Gastrocnemius medialis (tissue), 4 donors: ENCODE results near the gene IL20.

Experiments
- POLR2A ChIP-seq, 2 donors: fragments of 450-650 bp; IDR thresholded peaks; one replicate each; pipeline ENCODE4 v1.6.1; 2017; ENCODE audit warnings: antibody characterized with exemption in 2 of 2, mild to moderate bottlenecking in 2 of 2, moderate library complexity in 2 of 2
- TF ChIP-seq, protein P1 (sequence below), 5 experiments: fragments of 450-650 bp in 3 of 5; fragments of 200-600 bp in 2 of 5; sonication (generic) in 2 of 5; IDR thresholded peaks in 4 of 5; conservative IDR thresholded peaks in 1 of 5; 1 replicate in 4 of 5; 2 replicates in 1 of 5; pipeline ENCODE4 v1.5.1; 2016 to 2019; ENCODE audit warnings: antibody characterized with exemption in 5 of 5, mild to moderate bottlenecking in 3 of 5, moderate library complexity in 3 of 5

DNA sequence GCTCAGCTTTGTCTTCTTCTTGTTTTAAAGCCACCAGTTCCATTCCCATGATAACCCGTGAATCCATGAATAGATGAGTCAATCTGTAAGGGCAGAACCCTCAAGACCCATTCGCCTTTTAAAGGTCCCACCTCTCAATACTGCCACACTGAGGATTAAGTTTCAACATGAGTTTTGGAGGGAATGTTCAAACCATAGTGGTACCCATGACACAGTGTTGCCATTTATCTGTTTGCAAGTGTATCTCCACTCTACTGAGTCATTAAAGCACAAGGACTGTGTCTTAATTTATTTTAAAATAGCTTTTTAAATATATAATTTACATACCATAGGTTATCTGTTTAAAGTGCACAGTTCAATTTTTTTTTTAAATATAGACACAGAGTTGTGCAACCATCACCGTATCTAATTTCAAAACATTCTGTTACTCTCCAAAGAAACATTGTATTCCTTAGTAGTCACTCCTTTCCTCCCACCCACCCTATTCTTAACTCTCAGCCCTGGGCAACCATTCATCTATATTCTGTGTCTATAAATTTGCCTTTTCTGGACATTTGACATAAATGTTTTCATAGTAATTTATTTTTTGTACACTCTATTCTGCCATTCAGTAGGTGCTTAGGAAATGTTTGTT, 27.0 kb downstream of the IL20 start:
- TF ChIP-seq, protein P1, sequence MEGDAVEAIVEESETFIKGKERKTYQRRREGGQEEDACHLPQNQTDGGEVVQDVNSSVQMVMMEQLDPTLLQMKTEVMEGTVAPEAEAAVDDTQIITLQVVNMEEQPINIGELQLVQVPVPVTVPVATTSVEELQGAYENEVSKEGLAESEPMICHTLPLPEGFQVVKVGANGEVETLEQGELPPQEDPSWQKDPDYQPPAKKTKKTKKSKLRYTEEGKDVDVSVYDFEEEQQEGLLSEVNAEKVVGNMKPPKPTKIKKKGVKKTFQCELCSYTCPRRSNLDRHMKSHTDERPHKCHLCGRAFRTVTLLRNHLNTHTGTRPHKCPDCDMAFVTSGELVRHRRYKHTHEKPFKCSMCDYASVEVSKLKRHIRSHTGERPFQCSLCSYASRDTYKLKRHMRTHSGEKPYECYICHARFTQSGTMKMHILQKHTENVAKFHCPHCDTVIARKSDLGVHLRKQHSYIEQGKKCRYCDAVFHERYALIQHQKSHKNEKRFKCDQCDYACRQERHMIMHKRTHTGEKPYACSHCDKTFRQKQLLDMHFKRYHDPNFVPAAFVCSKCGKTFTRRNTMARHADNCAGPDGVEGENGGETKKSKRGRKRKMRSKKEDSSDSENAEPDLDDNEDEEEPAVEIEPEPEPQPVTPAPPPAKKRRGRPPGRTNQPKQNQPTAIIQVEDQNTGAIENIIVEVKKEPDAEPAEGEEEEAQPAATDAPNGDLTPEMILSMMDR (IDR thresholded peaks at IDR 0.05 in 4 of 5, conservative IDR thresholded peaks at IDR 0.05 in 1 of 5), result no peak
- no peak for TF ChIP-seq POLR2A (IDR thresholded peaks at IDR 0.05)
